ENCODE data around the gene OCA2.
A peak's percentile ranks its signal among the peaks of the same experiment; 100 is the strongest.
"Not testable (repeated sequence)": the region's sequence is repeated elsewhere in the genome, so short reads cannot be mapped to it uniquely, and the experiment has no call there.

The OCA2 gene

DNA sequence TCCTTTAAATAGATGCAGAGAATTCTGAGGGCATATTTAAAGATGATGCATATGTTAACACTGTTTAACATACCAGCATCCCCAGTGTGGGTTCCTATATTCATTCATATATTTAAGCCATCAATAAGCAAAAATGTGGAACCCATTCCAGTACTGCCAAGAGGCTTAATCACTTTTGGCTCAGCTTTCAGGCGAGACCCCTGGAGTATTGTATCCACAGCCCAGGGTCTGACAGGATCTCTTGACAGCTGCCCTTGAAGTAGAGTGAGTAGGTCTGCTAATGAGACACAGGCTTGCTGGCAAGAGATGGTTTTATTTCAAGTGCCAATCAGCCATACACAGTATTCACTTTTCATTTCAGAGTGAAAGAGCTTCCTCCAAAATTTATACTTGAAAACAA lies 367.3 kb downstream of the OCA2 start:
- DNase-seq (ENCODE audit: low read depth, low spot score), result peak; percentile 47

GRCh38 chr15:27730868-27731267 lies 368.2 kb downstream of the OCA2 start:
- DNase-seq (ENCODE audit: low read depth, low spot score), result peak; percentile 29

DNA sequence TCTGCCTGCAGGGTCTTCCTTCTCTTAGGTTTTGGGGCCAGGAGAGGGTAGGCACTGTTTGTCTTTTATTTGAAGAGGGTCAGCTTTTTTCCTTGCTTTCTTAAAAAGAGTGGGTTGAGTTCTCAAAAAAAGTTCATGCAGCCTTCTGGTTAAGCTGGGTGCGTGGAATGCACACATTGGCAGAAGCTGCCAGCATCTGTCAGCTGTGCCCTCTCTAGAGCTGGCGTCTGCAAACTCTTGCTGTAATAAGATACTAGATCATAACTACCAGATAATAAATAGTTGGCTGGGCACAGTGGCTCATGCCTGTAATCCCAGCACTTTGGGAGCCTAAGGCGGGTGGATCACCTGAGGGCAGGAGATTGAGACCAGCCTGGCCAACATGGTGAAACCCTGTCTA lies 373.4 kb downstream of the OCA2 start:
- DNase-seq (ENCODE audit: low read depth, low spot score), result no peak

GRCh38 chr15:27723821-27724220 lies 375.3 kb downstream of the OCA2 start:
- DNase-seq (ENCODE audit: low read depth, low spot score), result no peak

DNA sequence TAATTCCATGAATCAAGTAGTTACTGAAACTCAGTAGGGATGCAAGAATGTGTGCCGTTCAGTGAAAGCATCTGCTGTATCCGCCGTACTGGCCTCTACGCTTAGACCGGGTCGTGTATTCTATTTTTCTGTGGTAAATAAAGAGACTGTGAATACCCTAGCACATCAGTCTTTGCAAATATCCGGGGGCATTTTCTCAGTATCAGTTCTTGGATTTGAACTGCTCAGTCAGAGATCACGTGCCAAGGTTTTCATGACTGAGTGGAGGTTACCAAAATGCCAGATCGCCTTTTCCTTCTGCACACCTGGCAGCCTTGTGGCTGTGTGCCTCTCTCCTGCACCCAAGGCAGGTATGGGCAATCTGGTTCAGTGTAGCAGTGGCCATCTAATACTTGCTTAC lies 377.0 kb downstream of the OCA2 start:
- no peak for DNase-seq (ENCODE audit: low read depth, low spot score)

- DNase-seq (ENCODE audit: low read depth, low spot score), result no peak
Observed at GRCh38 chr15:27714675-27715074, 384.4 kb downstream of the OCA2 start.

DNA sequence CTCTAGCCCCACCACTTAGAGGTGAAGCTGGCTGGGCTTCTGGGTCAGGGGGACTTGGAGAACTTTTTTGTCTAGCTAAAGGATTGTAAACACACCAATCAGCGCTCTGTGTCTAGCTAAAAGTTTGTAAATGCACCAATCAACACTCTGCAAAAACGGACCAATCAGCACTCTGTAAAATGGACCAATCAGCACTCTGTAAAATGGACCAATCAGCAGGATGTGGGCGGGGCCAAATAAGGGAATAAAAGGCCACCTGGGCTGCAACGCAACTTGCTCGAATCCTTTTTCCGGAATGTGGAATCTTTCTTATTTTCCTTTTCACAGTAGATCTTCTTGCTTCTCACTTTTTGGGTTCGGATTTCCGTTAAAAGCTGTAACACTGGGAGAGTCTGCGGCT lies 385.3 kb downstream of the OCA2 start:
- DNase-seq (ENCODE audit: low read depth, low spot score), result not testable (repeated sequence)

DNA sequence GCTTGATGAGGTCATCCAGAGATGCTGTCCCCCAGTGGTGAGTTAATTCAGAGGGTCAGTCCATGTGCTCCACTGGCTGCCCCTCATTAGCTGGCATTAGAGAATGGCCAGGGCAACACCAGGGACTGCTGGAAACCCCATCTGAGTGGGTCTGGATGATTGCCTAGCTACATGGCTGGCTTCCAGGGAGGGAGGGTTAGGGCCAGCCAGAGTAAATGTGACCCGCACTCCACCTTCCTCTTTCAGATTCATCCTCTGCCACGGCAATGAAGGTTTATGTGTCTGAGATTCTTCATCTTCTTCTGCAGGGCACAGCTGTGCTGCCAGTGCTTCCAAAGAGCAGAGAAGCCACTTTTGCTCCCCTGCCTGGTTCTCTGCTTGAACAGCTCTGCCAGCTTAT lies 391.9 kb downstream of the OCA2 start:
- peak; percentile 45 for DNase-seq (ENCODE audit: low read depth, low spot score)

DNA sequence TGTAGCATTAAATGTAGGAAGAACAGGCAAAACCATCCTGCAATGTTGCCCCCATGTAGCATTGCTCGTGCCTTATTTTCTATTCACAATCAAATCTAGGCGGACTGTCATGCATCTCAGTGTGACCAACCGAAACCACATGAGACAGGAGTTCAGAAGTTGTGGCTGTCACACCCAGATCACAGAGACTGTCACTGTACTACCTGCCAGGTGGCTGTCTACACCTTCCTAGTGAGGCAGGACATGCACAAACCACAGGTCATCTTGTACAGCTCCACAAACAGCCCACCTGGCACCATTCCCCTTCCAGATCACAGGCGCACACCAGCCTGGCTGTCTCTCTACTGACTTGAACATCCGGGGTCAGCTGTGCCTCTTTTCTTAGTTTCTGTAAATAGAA lies 392.8 kb downstream of the OCA2 start:
- no peak for DNase-seq (ENCODE audit: low read depth, low spot score)

DNA sequence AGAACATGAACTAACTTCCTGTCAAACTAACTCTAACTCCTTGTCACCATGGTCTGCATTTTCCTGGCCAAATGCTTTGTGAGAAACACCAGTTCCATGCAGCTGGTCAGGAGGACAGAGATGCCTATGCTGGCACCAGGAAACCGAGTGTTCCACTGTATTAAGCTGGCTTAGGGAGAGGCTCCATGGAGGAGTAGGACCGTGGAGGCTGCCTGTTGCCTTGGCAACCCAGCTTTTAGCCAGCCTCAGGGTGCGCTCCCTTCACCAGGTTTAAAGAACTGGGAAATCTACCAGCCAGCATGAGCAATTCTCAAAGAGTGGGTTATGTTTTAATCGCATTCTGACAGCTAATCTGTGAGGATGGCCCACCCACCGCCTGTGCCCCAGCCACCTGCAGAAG lies 394.1 kb downstream of the OCA2 start:
- no peak for DNase-seq (ENCODE audit: low read depth, low spot score)
